Subcutaneous adipose tissue (tissue), 4 donors: ENCODE data around the gene CCDC159. TPM values are rescaled to one million over a fixed set of nuclear protein-coding genes. Genes with fewer than 3 reads are reported as not detected.

Experiments used
- total RNA-seq, 4 donors: library from RNA; depleted of rRNA; stranded (reverse); fragments of >200 nt; gene quantifications; one replicate each; pipeline ENCODE4 v1.1.0, GENCODE V29; 2016
- TF ChIP-seq, protein P1 (sequence below): fragments of 450-650 bp; IDR thresholded peaks from one replicate; pipeline ENCODE4 v1.5.1; 2016; ENCODE audit warnings: low read depth, mild to moderate bottlenecking, control low read depth, antibody characterized with exemption, moderate library complexity

Gene CCDC159
- total RNA-seq, 4 donors from 2014 or later, result 4.6 to 33.2 (median 15.7) TPM

DNA sequence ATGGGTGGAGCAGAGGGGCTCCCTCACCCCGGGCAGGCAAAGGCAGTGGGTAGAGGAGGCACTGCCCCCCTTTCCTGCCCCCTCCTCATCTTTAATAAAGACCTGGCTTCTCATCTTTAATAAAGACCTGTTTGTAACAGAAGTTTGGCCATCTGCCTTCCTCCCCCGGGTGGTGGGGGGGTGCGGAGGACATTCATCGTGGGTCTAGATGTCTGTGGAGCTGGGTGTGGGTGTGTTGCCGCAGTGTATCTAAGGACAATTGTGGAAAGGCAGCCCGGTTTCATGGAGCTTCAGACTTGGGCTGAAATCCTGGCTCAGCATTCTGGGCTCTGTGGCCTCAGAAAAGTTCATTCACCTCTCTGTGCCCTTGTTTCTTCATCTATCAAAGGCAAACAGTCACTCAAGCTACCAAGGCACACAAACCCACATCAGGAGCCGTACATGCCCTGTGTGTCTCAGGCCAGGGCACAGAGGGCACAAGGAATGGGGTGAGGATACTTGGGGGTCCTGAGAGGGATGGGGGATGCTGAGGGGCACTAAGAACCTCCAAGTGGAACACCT lies 19.3 kb downstream of the CCDC159 start:
- TF ChIP-seq, protein P1, sequence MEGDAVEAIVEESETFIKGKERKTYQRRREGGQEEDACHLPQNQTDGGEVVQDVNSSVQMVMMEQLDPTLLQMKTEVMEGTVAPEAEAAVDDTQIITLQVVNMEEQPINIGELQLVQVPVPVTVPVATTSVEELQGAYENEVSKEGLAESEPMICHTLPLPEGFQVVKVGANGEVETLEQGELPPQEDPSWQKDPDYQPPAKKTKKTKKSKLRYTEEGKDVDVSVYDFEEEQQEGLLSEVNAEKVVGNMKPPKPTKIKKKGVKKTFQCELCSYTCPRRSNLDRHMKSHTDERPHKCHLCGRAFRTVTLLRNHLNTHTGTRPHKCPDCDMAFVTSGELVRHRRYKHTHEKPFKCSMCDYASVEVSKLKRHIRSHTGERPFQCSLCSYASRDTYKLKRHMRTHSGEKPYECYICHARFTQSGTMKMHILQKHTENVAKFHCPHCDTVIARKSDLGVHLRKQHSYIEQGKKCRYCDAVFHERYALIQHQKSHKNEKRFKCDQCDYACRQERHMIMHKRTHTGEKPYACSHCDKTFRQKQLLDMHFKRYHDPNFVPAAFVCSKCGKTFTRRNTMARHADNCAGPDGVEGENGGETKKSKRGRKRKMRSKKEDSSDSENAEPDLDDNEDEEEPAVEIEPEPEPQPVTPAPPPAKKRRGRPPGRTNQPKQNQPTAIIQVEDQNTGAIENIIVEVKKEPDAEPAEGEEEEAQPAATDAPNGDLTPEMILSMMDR, result no peak

DNA sequence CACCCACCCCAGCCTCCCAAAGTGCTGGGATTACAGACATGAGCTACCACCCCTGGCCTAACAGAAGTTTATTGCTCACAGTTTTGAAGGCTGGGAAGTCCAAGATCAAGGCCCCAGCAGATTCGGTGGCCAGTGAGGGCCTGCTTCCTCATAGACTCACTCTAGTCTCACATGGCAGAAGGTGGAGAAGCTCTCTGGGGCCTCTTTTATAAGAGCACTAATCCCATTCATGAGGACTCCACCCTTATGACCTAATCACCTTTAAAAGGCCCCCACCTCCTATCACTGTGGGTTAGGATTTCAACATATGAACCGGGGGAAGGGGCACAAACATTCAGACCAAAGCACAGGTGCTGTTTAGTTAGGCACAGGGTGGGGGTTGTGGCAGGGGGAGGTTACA lies 21.2 kb downstream of the CCDC159 start:
- TF ChIP-seq, protein P1, result no peak

DNA sequence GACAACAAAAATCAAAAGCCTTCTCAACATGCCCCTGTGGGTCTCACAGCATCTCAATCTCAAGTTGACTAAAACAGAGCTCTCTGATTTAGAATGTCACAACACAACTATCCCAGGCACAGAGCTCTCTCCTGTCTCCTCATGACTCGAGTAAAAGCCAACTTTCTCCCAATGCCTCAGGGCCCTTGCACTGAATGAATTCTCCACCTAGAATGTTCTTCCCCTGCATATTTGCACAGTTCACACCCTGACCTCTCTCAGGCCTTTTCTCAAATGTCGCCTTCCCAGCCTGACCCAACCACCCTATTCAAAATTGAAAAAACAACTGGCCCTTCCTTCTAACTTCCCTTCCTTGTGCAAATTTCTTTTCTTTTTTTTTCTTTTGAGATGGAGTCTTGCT lies 24.4 kb downstream of the CCDC159 start:
- TF ChIP-seq, protein P1, result no peak

DNA sequence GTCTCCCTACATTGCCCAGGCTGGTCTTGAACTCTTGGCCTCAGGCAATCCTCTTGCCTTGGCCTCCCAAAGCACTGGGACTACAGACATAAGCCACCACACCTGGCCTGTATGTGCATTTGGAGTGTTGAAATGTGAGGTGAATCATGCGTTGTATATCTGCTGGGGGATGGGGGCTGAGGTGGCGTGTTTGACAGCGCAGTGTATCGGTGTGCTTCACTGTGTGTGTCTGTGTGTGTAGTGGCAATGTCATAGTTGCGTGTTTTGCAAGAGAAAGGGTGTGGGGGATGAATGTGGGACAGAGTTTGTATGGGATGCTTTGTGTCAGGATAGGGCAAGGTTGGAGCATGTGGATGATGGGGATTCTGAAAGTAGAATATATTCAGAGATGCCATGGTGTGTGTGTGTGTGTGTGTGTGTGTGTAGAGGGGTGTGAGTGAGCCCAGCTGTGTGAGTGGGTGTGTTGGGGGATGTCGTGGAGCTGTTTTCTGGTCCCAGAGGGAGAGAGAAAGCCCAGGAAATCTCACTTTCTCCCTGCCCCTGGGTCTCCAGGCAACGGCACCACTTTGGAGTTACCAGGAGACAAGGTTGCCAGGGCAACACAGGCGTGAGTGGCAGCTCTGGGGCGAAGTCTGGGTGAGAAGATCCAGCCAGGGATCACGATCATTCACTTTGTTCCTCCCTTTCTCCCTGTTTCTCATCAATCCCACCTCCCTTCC lies 27.0 kb downstream of the CCDC159 start:
- TF ChIP-seq, protein P1, result no peak

DNA sequence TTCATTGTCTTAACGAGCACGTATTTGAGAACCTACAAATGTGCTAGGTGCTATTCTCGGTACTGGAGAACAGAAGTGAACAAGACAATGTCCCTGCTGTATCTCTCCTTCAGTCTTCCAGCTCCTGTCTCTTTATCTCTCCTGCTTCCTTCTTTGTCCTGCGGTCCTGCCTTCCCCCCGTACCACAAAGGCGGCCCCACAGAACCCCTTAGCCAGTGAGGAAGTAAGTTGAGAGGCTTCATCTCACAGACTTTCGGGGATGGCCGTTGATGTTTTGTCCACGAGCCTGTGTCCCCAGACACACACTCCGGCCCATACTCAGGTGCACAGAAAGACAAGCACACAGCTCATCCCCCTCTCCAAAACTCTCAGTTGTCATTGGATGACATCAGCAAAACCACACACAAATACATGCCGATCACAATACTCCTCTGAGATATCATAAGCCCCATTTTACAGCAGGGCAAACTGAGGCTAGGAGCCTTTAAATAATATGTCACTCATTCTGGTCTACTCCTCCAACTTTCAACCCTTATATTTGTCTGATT lies 27.6 kb downstream of the CCDC159 start:
- TF ChIP-seq, protein P1, result no peak

DNA sequence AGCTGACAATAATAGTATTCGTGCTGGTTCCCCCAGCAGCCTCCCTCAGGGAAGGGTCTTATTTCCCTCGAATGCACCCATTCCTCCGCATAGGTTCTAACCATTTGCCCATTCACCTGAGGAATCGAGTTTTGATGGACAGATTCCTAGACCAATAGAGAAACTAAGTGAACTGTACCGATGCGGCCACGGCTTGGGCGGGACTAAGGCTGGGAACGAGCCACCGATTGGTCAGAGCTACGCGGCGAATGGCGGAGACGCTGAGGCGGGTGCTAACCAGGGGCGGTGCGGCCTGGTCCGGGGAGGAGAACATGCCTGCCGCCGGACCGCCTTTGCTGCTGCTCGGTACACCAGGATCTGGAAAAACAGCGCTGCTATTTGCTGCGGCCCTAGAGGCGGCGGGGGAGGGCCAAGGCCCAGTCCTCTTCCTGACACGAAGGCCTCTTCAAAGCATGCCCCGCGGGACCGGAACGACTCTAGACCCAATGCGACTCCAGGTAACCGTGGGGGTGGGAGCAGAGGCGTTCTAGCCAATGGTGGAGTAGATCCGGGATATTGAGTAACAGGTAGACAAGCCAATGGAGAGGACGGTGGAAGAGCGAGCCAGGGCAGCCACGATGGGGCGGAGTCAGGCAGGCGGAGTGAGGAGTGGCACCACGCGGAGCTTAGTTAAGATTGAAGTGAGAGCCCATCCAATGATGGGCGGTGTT lies 28.3 kb downstream of the CCDC159 start, which contains the start of gene SWSAP1:
Gene SWSAP1, plus strand, starts transcription at position 234 of the 710 bp plus-strand sequence. Its CDS starts 15 bp downstream, at position 249.
- TF ChIP-seq, protein P1, result no peak
